ENCODE measurements around the gene UBE2H. TPM values are rescaled to one million over a fixed set of nuclear protein-coding genes. Genes with fewer than 3 reads are reported as not detected.
"Not testable (repeated sequence)": the region's sequence is repeated elsewhere in the genome, so short reads cannot be mapped to it uniquely, and the experiment has no call there.

The UBE2H gene
- total RNA-seq, 2 donors from 2014 or later = 72.6 to 81.8 TPM

DNA sequence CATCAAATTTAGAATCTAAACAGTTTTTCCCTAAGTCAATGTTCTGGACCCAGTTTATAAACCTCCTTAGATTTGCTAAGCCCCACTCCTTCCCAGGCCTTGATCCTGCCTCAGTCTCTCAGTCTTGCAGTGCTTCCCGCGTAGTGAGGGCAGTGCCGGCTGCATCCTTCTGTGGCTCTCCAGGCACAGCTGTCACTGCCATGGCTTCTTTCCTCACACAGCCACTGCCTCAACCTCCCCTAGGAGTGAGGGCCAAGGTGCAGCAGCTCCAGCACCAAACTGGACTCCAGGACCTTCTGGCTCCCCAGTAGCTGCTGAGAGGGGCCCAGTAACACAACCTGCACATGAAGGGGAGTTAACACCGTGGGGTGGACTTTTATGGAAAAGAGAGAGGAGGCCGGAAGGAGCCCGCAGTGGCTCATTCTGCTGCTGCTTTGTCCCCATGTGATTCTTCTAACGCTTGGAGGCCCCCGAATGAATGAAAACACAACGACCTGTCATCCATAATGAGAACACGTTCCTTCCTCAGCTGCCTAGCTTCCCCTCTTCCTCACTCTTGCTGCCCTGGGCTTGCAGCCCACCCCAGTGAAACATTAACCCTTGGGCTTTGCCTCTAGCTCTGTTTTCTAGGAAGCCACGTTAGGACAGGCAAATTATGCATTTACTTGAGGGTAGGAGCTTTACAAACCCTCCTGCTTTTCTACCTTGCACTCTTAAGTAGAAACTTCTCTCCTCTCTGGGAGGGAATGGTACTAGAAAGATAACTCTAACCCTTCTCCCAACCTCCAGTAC, 16.0 kb upstream of the UBE2H start:
- no peaks in the 10 kb centered on the region for H3K36me3 ChIP-seq
- DNase-seq (ENCODE audit: low spot score) = no peak
- H3K4me1 ChIP-seq = peaks cover 0 to 5% of the 10 kb centered on the region in 2 donors
- TF ChIP-seq, protein P1, sequence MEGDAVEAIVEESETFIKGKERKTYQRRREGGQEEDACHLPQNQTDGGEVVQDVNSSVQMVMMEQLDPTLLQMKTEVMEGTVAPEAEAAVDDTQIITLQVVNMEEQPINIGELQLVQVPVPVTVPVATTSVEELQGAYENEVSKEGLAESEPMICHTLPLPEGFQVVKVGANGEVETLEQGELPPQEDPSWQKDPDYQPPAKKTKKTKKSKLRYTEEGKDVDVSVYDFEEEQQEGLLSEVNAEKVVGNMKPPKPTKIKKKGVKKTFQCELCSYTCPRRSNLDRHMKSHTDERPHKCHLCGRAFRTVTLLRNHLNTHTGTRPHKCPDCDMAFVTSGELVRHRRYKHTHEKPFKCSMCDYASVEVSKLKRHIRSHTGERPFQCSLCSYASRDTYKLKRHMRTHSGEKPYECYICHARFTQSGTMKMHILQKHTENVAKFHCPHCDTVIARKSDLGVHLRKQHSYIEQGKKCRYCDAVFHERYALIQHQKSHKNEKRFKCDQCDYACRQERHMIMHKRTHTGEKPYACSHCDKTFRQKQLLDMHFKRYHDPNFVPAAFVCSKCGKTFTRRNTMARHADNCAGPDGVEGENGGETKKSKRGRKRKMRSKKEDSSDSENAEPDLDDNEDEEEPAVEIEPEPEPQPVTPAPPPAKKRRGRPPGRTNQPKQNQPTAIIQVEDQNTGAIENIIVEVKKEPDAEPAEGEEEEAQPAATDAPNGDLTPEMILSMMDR (IDR thresholded peaks at IDR 0.05) = no peak
- no peaks in the 10 kb centered on the region for H3K9me3 ChIP-seq
- no peak overlapping the region for H3K4me3 ChIP-seq
- no peak overlapping the region for H3K27ac ChIP-seq
- H3K27me3 ChIP-seq = no peaks in the 10 kb centered on the region

- H3K36me3 ChIP-seq; H3K27me3 ChIP-seq; DNase-seq (ENCODE audit: low spot score); H3K4me3 ChIP-seq; H3K27ac ChIP-seq; H3K9me3 ChIP-seq: not testable (repeated sequence)
- peaks cover 0 to 13% of the 10 kb centered on the region in 2 donors for H3K4me1 ChIP-seq
Observed at GRCh38 chr7:129960204-129960475, 7.4 kb upstream of the UBE2H start.

DNA sequence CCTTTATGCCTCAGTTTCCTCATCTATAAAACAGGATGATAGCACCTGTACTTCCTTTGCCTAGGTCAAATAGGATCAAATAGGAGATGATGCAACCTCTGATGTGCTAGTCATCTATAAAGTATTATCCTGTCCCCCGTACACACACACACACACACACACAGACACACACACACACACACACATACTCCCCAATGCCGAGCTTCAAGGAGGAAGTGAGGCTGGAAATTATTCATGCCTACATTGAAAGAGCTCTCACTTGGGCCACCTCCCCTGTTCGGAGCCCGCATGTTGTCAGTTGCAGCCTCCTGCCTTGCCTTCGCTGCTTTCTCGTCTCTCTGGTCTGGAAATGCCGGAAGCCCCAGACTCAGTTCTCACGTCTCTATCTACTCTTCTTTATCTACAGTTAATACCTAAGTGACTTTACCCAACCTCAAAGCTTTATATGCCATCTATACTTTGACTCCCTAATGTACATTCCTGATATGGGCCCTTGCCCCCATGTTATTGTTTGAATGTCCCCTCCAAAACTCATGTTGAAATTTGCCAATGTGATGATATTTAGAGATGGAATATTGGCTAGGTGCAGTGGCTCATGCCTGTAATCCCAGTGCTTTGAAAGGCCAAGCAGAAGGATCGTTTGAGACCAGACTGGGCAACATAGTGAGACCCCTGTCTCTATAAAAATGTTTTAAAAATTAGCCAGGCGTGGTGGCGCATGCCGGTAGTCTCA, 6.9 kb upstream of the UBE2H start:
- H3K36me3 ChIP-seq = no peaks in the 10 kb centered on the region
- H3K9me3 ChIP-seq = no peaks in the 10 kb centered on the region
- TF ChIP-seq, protein P1 (IDR thresholded peaks at IDR 0.05) = no peak
- no peak for DNase-seq (ENCODE audit: low spot score)
- H3K4me3 ChIP-seq = no peak overlapping the region
- H3K27ac ChIP-seq = no peak overlapping the region
- no peaks in the 10 kb centered on the region for H3K27me3 ChIP-seq
- H3K4me1 ChIP-seq = peaks cover 0 to 13% of the 10 kb centered on the region in 2 donors

DNA sequence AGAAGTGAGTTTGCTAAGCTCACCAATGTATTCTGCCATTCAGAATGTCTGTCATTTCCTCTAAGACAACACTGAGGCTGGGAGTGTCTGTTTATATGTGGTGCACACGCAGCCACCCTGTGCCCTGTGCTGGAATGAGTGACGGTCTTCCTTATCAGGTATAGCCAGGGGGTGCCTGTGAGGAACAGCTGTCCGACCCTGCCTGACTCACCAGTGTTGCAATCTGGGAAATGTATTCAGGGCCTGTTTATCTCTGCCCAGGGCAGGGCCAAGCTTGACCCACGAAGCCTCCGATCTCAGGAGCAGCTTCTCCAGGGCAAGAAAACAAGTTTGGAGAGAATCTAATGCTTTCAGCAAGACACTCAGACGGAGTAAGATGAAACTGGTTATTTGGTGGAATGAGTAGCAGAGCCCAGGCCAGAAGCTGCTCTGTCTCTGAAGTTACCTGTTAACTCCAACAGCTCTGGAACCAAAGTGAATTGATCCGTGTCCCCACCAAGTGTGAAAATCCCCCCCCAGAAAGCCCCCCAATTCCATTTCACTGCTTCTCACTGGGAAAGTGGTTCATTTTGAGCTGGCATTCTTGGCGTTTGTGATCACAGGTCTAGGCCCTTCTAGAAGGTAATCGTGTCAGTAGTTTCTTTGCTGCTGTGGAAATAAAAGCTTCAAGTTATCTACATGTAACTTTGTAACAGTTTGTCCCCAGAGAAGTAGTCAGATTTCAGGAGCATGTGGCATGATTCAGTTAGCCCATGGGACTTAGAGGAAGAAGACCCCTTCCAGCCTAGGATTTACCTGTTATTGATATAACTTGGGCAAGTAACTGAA, 6.1 kb upstream of the UBE2H start:
- H3K27me3 ChIP-seq = no peaks in the 10 kb centered on the region
- peaks cover 0 to 13% of the 10 kb centered on the region in 2 donors for H3K4me1 ChIP-seq
- no peak overlapping the region for H3K4me3 ChIP-seq
- H3K27ac ChIP-seq = peak overlapping the region in 1 of 2 donors; percentile 62
- peak; percentile 85 for DNase-seq (ENCODE audit: low spot score)
- H3K36me3 ChIP-seq = no peaks in the 10 kb centered on the region
- H3K9me3 ChIP-seq = no peaks in the 10 kb centered on the region
- TF ChIP-seq, protein P1 (IDR thresholded peaks at IDR 0.05) = no peak

DNA sequence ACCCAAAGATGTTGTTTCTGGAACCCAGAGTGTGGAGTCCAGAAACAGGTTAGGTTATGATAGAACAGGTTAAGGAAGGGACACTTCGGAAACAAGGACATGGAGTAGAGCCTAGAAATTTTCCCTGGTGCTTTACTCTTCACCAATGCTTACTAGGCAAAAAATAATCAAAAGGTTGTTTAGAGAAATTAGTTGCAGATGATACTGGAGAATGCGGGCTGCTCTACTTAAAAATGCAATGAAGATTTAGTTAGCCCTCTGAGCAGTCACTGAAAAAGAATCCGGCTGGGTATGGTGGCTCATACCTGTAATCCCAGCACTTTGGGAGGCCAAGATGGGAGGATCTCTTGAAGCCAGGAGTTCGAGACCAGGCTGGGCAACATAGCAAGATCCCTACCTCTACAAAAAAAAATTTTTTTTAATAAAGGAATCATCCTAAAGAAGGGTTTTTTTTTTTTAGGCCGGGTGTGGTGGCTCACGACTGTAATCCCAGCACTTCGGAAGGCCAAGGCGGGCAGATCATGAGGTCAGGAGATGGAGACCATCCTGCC, 3.3 kb upstream of the UBE2H start:
- no peak overlapping the region for H3K27ac ChIP-seq
- no peak for DNase-seq (ENCODE audit: low spot score)
- no peaks in the 10 kb centered on the region for H3K36me3 ChIP-seq
- H3K27me3 ChIP-seq = no peaks in the 10 kb centered on the region
- no peaks in the 10 kb centered on the region for H3K9me3 ChIP-seq
- no peak overlapping the region for H3K4me3 ChIP-seq
- peaks cover 0 to 14% of the 10 kb centered on the region in 2 donors for H3K4me1 ChIP-seq
- TF ChIP-seq, protein P1 (IDR thresholded peaks at IDR 0.05) = no peak

Measured in right atrium auricular region (tissue), 2 donors.